A673 (cell line): Measurements from ENCODE around the gene DAB2IP. TPM values are rescaled to one million over a fixed set of nuclear protein-coding genes. Genes with fewer than 3 reads are reported as not detected.
"Not testable (repeated sequence)": the region's sequence is repeated elsewhere in the genome, so short reads cannot be mapped to it uniquely, and the experiment has no call there.

Experiments used
- BruUV-seq: library from RNA; stranded (reverse); fragments of 400-500 nt; replicated peaks from 2 replicates; lab custom pipeline; 2021; lab: Mats Ljungman, UMichigan
- CTCF ChIA-PET: fragments of 300-600 bp; sonication (Branson Sonifier 250); formaldehyde crosslinking; loops from one replicate; lab custom pipeline; 2022; ENCODE audit warnings: antibody characterized with exemption; lab: Charles Lee
- POLR2A ChIA-PET: fragments of 300-600 bp; sonication (Branson Sonifier 250); formaldehyde crosslinking; loops from one replicate; lab custom pipeline; 2022; ENCODE audit warnings: antibody characterized with exemption; ENCODE audit not compliant: low non-redundant PET; lab: Charles Lee
- DNase-seq: peaks from one replicate; pipeline ENCODE4 v3.0.0-alpha.2; 2015; ENCODE audit warnings: low spot score
- H3K27ac ChIP-seq: fragments of 200-600 bp; sonication (generic); 2 replicates; pipeline ENCODE4 v1.5.1; 2016; ENCODE audit warnings: mixed run types, low read depth, mild to moderate bottlenecking, mixed read lengths, antibody characterized with exemption, low read length; ENCODE audit not compliant: poor library complexity, severe bottlenecking
- H3K27me3 ChIP-seq: fragments of 200-600 bp; sonication (generic); replicated peaks from 2 replicates; pipeline ENCODE4 v1.6.1; 2017; ENCODE audit warnings: mixed run types, low read depth, mild to moderate bottlenecking, mixed read lengths, antibody characterized with exemption, low read length; ENCODE audit not compliant: insufficient read depth, poor library complexity
- H3K36me3 ChIP-seq: fragments of 200-600 bp; sonication (generic); 2 replicates; pipeline ENCODE4 v1.6.1; 2016; ENCODE audit warnings: mixed run types, mild to moderate bottlenecking, mixed read lengths, antibody characterized with exemption, low read length; ENCODE audit not compliant: insufficient read depth, poor library complexity, severe bottlenecking
- H3K4me1 ChIP-seq: fragments of 200-600 bp; sonication (generic); 2 replicates; pipeline ENCODE4 v1.6.1; 2017; ENCODE audit warnings: mixed run types, mild to moderate bottlenecking, mixed read lengths, antibody characterized with exemption, low read length; ENCODE audit not compliant: insufficient read depth, poor library complexity, severe bottlenecking
- H3K4me3 ChIP-seq: fragments of 200-600 bp; sonication (generic); 2 replicates; pipeline ENCODE4 v1.5.1; 2016; ENCODE audit warnings: low read depth, mixed run types, mild to moderate bottlenecking, mixed read lengths, low read length; ENCODE audit not compliant: poor library complexity, severe bottlenecking
- H3K9me3 ChIP-seq: fragments of 200-600 bp; sonication (generic); 2 replicates; pipeline ENCODE4 v1.6.1; 2016; ENCODE audit warnings: mixed run types, low read depth, mild to moderate bottlenecking, mixed read lengths, antibody characterized with exemption, low read length; ENCODE audit not compliant: poor library complexity, severe bottlenecking
- CTCF ChIP-seq: fragments of 300-800, 200-600 bp; sonication (generic); conservative IDR thresholded peaks from 2 replicates; pipeline ENCODE4 v1.5.1; 2017; ENCODE audit warnings: low read depth, mild to moderate bottlenecking, antibody characterized with exemption, low read length, moderate library complexity, mixed read lengths
- EZH2 ChIP-seq: fragments of 200-600 bp; sonication (generic); IDR thresholded peaks from 2 replicates; pipeline ENCODE4 v1.6.1; 2017; ENCODE audit warnings: borderline replicate concordance, low read depth, mild to moderate bottlenecking, mixed read lengths, antibody characterized with exemption, low read length; ENCODE audit not compliant: poor library complexity, severe bottlenecking
- intact Hi-C: fragments of 100-400 bp; cut with micrococcal nuclease; formaldehyde crosslinking; loops from one replicate; pipeline ENCODE4 v1.10.0; 2022; ENCODE audit not compliant: unreplicated experiment
- total RNA-seq: library from RNA; stranded (reverse); gene quantifications from 2 replicates; pipeline ENCODE4 v1.2.3, GENCODE V29; 2021

Gene DAB2IP
- total RNA-seq, 1 experiment from 2014 or later = 34.5 TPM

- ChIA-PET CTCF (interaction anchor here (0.7 kb wide), 1 partner anchor 481 kb away, joined by 3 read pairs; no protein-coding TSS in a partner anchor), POLR2A (no interaction called here)
- no peak for DNase-seq
- H3K4me3 ChIP-seq = no peak overlapping the region
- H3K4me1 ChIP-seq = peaks cover 4% of the 10 kb centered on the region
- no peaks in the 10 kb centered on the region for H3K27me3 ChIP-seq
- no TSS peak for BruUV-seq
- H3K27ac ChIP-seq = no peak overlapping the region
- H3K36me3 ChIP-seq = no peaks in the 10 kb centered on the region
- intact Hi-C loops = no loop called here
- TF ChIP-seq EZH2 (no peak), CTCF (no peak)
- H3K9me3 ChIP-seq = no peaks in the 10 kb centered on the region
These were observed 88.5 kb downstream of the DAB2IP start for GRCh38 chr9:121739971-121740370.

- TF ChIP-seq CTCF (no peak), EZH2 (no peak)
- no peak overlapping the region for H3K27ac ChIP-seq
- no peak overlapping the region for H3K4me3 ChIP-seq
- H3K36me3 ChIP-seq = no peaks in the 10 kb centered on the region
- peaks cover 4% of the 10 kb centered on the region for H3K4me1 ChIP-seq
- no peaks in the 10 kb centered on the region for H3K27me3 ChIP-seq
- no peak for DNase-seq
- no peaks in the 10 kb centered on the region for H3K9me3 ChIP-seq
- ChIA-PET POLR2A (no interaction called here), CTCF (no interaction called here)
- intact Hi-C loops = no loop called here
- BruUV-seq = no TSS peak
These were observed 89.9 kb downstream of the DAB2IP start for GRCh38 chr9:121741228-121741918.

GRCh38 chr9:121741919-121742283, 90.5 kb downstream of the DAB2IP start:
- H3K4me3 ChIP-seq, POLR2A ChIA-PET, H3K27ac ChIP-seq, H3K27me3 ChIP-seq, H3K9me3 ChIP-seq, intact Hi-C loops, DNase-seq, H3K4me1 ChIP-seq, H3K36me3 ChIP-seq, CTCF ChIA-PET, BruUV-seq: not testable (repeated sequence)

- CTCF ChIA-PET = no interaction called here
These were observed 91.5 kb downstream of the DAB2IP start for GRCh38 chr9:121742923-121743322.

More at GRCh38 chr9:121742923-121743322, 91.5 kb downstream of the DAB2IP start:
- H3K9me3 ChIP-seq = no peaks in the 10 kb centered on the region
- DNase-seq = no peak
- no peaks in the 10 kb centered on the region for H3K36me3 ChIP-seq
- intact Hi-C loops = no loop called here
- H3K4me1 ChIP-seq = peaks cover 4% of the 10 kb centered on the region
- no peak overlapping the region for H3K4me3 ChIP-seq
- TF ChIP-seq CTCF = no peak
- TF ChIP-seq EZH2 = no peak
- BruUV-seq = no TSS peak
- no peak overlapping the region for H3K27ac ChIP-seq
- no peaks in the 10 kb centered on the region for H3K27me3 ChIP-seq
- POLR2A ChIA-PET = no interaction called here
